CD4-positive, alpha-beta T cell (primary cell): ENCODE data around the gene YPEL2. TPM values are rescaled to one million over a fixed set of nuclear protein-coding genes. Genes with fewer than 3 reads are reported as not detected.
"Not testable (repeated sequence)": the region's sequence is repeated elsewhere in the genome, so short reads cannot be mapped to it uniquely, and the experiment has no call there.

ENCODE experiments used
- ATAC-seq: fragments of 200-7000 bp; cut with Tn5 transposase; one replicate; pipeline ENCODE4 v1.10.0; 2022; ENCODE audit warnings: mild to moderate bottlenecking; ENCODE audit not compliant: poor library complexity
- CTCF ChIA-PET: fragments of 350-600 bp; sonication (Branson Sonifier 250); formaldehyde crosslinking; loops from one replicate; lab custom pipeline; 2021; ENCODE audit warnings: antibody characterized with exemption, inconsistent platforms; lab: Charles Lee
- POLR2A ChIA-PET: fragments of 350-600 bp; sonication (Branson Sonifier 250); formaldehyde crosslinking; loops from one replicate; lab custom pipeline; 2021; ENCODE audit warnings: antibody characterized with exemption, inconsistent platforms; lab: Charles Lee
- DNase-seq, 14 experiments: peaks; one replicate each; pipeline ENCODE4 v3.0.0-alpha.2; 2013 to 2020; ENCODE audit warnings: mixed read lengths in 2 of 14
- H3K27ac ChIP-seq, 2 donors: one replicate each; pipeline versions ENCODE4 v1.5.1 to v1.7.0; 2013; ENCODE audit warnings: low read length in 2 of 2, low read depth in 1 of 2, mild to moderate bottlenecking in 1 of 2
- H3K27me3 ChIP-seq, 2 experiments: 1 replicate in 1 of 2; 2 replicates in 1 of 2; pipeline versions ENCODE4 v1.6.1 to v1.7.0; 2013; ENCODE audit warnings: low read length in 2 of 2, control low read depth in 1 of 2, mild to moderate bottlenecking in 1 of 2, moderate library complexity in 1 of 2; ENCODE audit not compliant: insufficient read depth in 2 of 2, control insufficient read depth in 1 of 2
- H3K36me3 ChIP-seq: one replicate; pipeline ENCODE4 v1.6.1; 2013; ENCODE audit warnings: low read length, control low read depth; ENCODE audit not compliant: insufficient read depth
- H3K4me1 ChIP-seq: one replicate; pipeline ENCODE4 v1.6.1; 2013; ENCODE audit warnings: low read length, control low read depth; ENCODE audit not compliant: insufficient read depth
- H3K4me3 ChIP-seq: one replicate; pipeline ENCODE4 v1.5.1; 2013; ENCODE audit warnings: mild to moderate bottlenecking, low read length, moderate library complexity
- H3K9me3 ChIP-seq, 2 experiments: 1 replicate in 1 of 2; 2 replicates in 1 of 2; pipeline versions ENCODE4 v1.6.1 to v1.7.0; 2013; ENCODE audit warnings: low read length in 2 of 2, mild to moderate bottlenecking in 2 of 2, control low read depth in 1 of 2, moderate library complexity in 1 of 2; ENCODE audit not compliant: control insufficient read depth in 1 of 2, insufficient read depth in 1 of 2
- H3K27ac Mint-ChIP-seq: one replicate; pipeline ENCODE4 v1.8.0; 2020; ENCODE audit warnings: mixed read lengths
- H3K27me3 Mint-ChIP-seq: one replicate; pipeline ENCODE4 v1.8.0; 2021; ENCODE audit warnings: mixed read lengths
- H3K36me3 Mint-ChIP-seq: one replicate; pipeline ENCODE4 v1.8.0; 2021; ENCODE audit warnings: low read depth, mixed read lengths
- H3K4me1 Mint-ChIP-seq: one replicate; pipeline ENCODE4 v1.8.0; 2021; ENCODE audit warnings: low read depth, mixed read lengths
- H3K4me3 Mint-ChIP-seq: one replicate; pipeline ENCODE4 v1.8.0; 2020; ENCODE audit warnings: mild to moderate bottlenecking, mixed read lengths
- H3K9me3 Mint-ChIP-seq: one replicate; pipeline ENCODE4 v1.8.0; 2020; ENCODE audit warnings: mixed read lengths
- CTCF ChIP-seq: fragments of 200-600 bp; IDR thresholded peaks from one replicate; pipeline ENCODE4 v1.8.0; 2022; ENCODE audit warnings: antibody characterized with exemption, mild to moderate bottlenecking
- intact Hi-C, 2 experiments: fragments of 100-400 bp; cut with DNase I in 1 of 2; cut with micrococcal nuclease in 1 of 2; formaldehyde crosslinking; loops; one replicate each; pipeline versions ENCODE4 v1.15.1 to v1.9.0; 2023 to 2025; cut with DNase I, micrococcal nuclease
- total RNA-seq, 174 experiments: library from RNA in 2 of 174; stranded (reverse) in 2 of 174; gene quantifications; one replicate each; pipeline ENCODE4 v1.2.3 and lab custom pipeline; 2021 to 2026

YPEL2 gene
- total RNA-seq, 2 experiments from 2014 or later, result 69.1 to 71.6 TPM

GRCh38 chr17:59409336-59410048, 78.0 kb downstream of the YPEL2 start:
- Histone ChIP-seq H3K4me1 (no peaks in the 10 kb centered on the region), H3K36me3 (no peaks in the 10 kb centered on the region), H3K9me3 (peaks cover 0 to 5% of the 10 kb centered on the region in 2 experiments), H3K4me3 (no peak overlapping the region), H3K27ac (no peak overlapping the region), H3K27me3 (no peaks in the 10 kb centered on the region)
- Mint-ChIP-seq H3K27me3 (no peaks in the 10 kb centered on the region), H3K9me3 (no peaks in the 10 kb centered on the region), H3K4me1 (peaks cover 4% of the 10 kb centered on the region), H3K36me3 (peaks cover 6% of the 10 kb centered on the region), H3K4me3 (no peak overlapping the region), H3K27ac (no peak overlapping the region)
- intact Hi-C loops, result no loop called here
- DNase-seq, result no peak
- ChIA-PET CTCF (no interaction called here), POLR2A (interaction anchor here (1.3 kb wide), 1 partner anchor 34 kb away, joined by 3 read pairs; no protein-coding TSS in a partner anchor)
- no peak for TF ChIP-seq CTCF
- no peak for ATAC-seq

DNA sequence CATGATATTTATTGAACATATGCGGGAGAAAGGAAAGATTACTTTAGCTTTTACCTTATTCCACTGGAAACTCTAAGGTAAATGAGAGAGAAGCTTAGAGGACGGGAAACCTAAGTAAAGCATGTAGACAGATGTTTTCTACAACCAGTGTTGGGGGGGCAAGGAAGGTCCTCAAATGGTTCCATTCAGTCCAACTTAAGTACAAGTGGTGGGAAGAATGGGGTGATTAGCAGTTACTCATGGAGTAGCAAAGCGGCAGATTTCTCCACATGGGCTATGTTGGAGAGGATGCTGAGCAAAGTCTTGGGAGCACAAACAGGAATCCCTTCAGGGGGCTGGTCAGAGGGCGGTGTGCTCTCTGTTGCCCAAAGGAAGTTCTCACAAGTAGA, 78.6 kb downstream of the YPEL2 start:
- TF ChIP-seq CTCF, result no peak
- no peak overlapping the region for H3K27ac Mint-ChIP-seq
- ChIA-PET CTCF (no interaction called here), POLR2A (interaction anchor here (1.3 kb wide), 1 partner anchor 34 kb away, joined by 3 read pairs; no protein-coding TSS in a partner anchor)
- H3K27ac ChIP-seq, result no peak overlapping the region
- H3K36me3 ChIP-seq, result no peaks in the 10 kb centered on the region
- H3K4me3 ChIP-seq, result no peak overlapping the region
- H3K36me3 Mint-ChIP-seq, result peaks cover 4% of the 10 kb centered on the region
- intact Hi-C loops, result no loop called here
- no peaks in the 10 kb centered on the region for H3K9me3 Mint-ChIP-seq
- no peaks in the 10 kb centered on the region for H3K4me1 ChIP-seq
- H3K4me1 Mint-ChIP-seq, result peaks cover 4% of the 10 kb centered on the region
- no peaks in the 10 kb centered on the region for H3K27me3 ChIP-seq
- DNase-seq (no peak), ATAC-seq (no peak)
- H3K9me3 ChIP-seq, result peaks cover 0 to 5% of the 10 kb centered on the region in 2 experiments
- no peak overlapping the region for H3K4me3 Mint-ChIP-seq
- no peaks in the 10 kb centered on the region for H3K27me3 Mint-ChIP-seq

DNA sequence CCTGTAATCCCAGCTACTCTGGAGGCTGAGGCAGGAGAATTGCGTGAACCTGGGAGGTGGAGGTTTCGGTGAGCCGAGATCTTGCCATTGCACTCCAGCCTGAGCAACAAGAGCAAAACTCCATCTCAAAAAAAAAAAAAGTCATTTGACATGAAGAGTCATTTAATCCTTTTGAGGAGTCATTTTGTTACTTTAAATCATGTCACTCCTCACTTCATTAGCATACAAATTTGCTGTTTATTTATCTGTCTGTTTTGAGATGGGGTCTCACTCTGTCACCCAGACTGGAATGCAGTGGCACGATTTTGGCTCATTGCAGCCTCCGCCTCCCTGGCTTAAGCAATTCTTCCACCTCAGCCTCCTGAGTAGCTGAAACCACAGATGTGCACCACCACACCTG, 81.0 kb downstream of the YPEL2 start:
- H3K27ac ChIP-seq, H3K4me3 ChIP-seq, H3K27me3 ChIP-seq, POLR2A ChIA-PET, H3K4me3 Mint-ChIP-seq, DNase-seq, H3K36me3 Mint-ChIP-seq, H3K36me3 ChIP-seq, H3K27me3 Mint-ChIP-seq, intact Hi-C loops, H3K27ac Mint-ChIP-seq, H3K4me1 Mint-ChIP-seq, ATAC-seq, H3K9me3 ChIP-seq, CTCF ChIA-PET, H3K9me3 Mint-ChIP-seq, H3K4me1 ChIP-seq: not testable (repeated sequence)
